ENCODE results near the gene CNOT3.
"Not testable (repeated sequence)": the region's sequence is repeated elsewhere in the genome, so short reads cannot be mapped to it uniquely, and the experiment has no call there.

Gene CNOT3

GRCh38 chr19:54173359-54173699 lies 35.8 kb downstream of the CNOT3 start:
- no peak for DNase-seq

DNA sequence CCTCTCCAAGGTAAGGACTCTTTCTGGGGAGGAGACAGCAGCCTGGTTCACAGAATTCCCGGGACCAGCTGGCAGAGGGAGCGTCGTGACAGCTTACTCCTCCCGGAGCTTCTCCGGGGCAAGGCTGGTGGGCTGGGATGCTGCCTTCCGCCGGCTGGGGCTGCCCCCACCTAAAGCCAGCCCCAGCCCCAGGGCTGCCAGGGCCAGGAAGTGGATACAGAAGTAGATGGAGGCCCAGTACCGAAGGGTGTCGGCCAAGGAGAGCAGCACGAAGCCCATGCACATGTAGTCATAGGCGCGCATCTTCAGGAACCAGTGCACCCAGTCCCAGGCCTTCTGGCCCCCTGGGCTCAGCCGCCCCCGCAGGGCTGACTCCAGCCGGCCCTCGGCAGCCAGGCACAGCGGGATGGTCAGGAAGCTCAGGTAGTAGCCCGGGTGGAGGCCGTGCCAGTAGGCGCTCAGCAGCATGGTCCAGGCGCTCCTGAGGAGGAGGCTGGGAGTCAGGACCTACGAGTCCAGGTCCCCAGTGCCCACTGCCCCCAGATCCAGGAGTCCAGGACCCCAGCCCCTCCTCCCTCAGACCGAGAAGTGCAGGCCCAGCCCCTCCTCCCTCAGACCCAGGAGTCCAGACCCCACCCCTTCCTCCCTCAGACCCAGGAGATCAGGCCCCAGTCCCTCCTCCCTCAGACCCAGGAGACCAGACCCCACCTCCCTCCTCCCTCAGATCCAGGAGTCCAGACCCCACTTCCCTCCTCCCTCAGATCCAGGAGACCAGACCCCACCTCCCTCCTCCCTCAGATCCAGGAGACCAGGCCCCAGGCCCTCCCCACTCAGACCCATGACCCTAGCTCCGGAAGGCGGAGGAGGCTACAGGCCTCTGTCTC lies 36.6 kb downstream of the CNOT3 start:
- no peak for DNase-seq

DNA sequence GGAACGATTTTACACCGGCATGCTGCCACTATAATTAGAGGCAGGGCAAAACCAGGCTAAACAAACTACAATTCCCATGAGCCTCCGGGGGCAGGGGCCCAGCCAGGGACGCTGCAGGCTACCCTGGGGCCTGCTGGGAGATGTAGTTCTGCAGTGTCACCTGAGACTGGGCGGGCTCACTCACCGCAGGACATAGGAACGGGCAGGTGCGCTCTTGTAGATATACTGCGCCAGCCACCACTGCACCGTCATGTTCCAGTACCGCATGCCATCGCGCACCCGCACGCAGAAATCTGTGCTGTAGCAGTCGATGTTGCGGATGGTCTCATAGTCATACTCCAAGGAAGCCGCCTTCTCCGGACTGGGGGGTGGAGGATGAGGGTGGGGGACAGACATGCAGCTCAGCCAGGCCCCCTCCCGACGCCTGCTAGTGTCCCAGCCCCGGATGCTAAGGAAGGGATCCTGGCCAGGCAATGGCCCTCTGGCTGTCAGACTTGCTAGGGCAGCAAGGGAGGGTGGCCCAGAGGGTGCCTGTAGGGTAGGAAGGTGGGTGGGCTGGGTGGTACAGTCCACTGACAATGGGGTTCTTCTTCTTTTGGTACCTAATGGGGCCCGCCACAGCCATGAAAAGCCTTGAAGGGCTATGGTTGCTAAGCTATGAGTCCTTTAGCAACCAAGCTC lies 41.2 kb downstream of the CNOT3 start:
- peak; percentile 64 for DNase-seq

DNA sequence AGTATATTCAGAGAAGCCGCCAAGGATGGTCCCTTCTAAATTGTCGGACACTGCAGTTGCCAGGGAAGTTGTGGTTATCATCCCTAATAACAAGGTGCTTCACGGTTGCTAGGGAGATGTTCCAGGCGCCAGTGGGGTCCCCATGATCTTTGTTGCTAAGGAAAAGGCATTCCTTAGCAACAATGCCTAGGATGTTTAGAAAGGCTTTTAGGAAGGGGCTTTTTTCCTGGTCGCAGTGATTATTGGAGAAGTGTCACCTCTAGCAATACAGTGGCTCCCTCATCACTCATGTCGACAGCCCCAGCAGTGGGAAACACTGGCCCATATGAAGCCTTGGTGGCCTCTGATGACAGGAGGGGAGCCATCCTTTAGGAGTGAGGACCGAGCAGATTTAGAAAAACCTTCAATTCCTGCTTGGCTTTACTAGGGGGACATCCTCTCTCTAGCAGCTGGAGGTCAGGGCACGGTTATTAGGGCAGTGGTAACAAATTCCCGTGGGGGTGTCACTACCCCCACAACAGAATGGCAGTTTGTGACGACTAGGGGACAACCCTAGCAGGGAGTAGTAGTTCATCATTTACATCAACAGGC lies 41.8 kb downstream of the CNOT3 start:
- DNase-seq = no peak

DNA sequence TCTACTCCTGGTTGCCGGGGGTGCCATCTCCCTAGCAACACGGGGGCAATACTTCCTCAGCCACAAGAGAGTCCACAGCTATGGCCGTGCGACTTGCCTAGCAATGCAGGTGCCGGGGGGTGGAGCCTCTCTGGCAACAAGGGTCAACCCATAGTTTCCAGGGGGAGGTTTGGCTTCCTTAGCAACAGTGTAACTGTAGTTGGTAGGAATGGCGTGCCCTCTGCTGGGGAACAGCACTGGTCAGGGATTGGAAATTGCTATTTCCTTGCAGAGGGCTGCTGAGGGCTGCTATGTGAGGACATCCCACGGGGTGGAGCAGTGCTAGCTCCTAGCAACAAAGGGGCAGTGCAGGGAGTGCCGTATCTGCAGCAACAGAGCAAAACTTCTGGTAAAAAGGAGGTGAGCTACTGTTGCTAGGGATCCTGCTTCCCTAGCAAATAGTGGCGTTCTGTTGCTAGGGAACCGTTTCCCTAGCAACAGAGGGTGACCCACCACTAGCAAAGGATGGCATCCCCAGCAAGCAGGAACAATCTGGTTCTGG lies 42.4 kb downstream of the CNOT3 start:
- DNase-seq = peak; percentile 44

GRCh38 chr19:54180691-54181091 lies 43.1 kb downstream of the CNOT3 start:
- DNase-seq = no peak

GRCh38 chr19:54181894-54182293 lies 44.3 kb downstream of the CNOT3 start:
- DNase-seq = not testable (repeated sequence)

DNA sequence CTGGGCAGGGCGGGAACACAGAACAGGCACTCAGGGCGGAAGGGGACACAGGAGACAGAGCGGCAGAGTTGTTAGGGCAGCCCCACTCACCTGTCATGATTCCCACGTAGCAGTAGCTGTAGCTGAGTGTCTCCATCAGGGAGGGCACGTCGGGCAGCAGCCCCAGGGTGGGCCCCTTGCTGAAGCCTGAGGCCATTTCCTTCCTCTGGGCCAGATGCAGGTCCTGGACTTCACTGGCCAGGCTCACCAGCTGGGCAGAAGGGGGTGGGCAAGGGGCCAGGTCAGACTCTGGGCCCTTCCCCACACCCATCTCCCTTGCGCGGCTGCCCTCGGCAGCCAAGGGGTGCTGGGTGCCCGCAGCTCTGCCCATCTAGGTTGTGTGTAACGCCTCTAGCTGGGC lies 45.9 kb downstream of the CNOT3 start:
- DNase-seq = no peak

GRCh38 chr19:54186351-54186750 lies 48.8 kb downstream of the CNOT3 start:
- DNase-seq = no peak

GRCh38 chr19:54186934-54187381 lies 49.4 kb downstream of the CNOT3 start:
- no peak for DNase-seq

DNA sequence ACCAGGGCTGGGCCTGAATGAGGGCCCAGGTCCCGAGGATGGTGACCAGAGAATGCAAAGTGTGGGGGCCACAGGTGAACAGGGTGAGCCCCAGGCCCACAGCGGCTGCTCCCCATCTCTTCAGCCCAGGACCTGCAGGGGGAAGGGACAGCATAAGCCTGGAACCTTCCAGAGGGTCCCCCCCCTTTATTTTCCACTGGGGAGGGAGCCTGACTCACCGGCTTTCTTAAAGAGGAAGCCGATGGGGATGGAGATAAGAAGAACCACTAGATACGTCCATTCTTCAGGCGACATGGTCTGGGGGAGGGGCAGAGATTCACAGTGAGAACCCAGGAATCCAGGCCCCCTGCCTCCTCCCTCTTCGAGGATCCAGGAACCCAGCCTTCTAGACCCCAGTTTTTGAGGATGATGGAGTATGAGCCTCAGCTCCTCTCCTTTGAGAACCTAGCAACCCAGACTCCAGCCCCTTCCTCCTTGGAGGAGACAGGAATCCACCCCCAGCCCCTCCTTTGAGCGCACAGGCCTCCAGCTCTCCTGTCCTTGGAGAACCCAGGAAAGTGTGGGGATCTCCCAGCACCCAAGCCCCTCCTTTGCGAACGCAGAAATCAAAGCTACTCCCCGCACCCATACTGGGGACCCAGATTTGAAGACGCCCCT lies 50.8 kb downstream of the CNOT3 start:
- no peak for DNase-seq

GRCh38 chr19:54189145-54189734 lies 51.7 kb downstream of the CNOT3 start, which contains the start of gene MBOAT7:
Gene MBOAT7 (minus strand): TSS chr19:54189580. CDS start chr19:54188508, 1,072 bp downstream.
- DNase-seq = no peak

GRCh38 chr19:54189735-54190502 lies 52.4 kb downstream of the CNOT3 start:
- DNase-seq = peak; percentile 98

DNA sequence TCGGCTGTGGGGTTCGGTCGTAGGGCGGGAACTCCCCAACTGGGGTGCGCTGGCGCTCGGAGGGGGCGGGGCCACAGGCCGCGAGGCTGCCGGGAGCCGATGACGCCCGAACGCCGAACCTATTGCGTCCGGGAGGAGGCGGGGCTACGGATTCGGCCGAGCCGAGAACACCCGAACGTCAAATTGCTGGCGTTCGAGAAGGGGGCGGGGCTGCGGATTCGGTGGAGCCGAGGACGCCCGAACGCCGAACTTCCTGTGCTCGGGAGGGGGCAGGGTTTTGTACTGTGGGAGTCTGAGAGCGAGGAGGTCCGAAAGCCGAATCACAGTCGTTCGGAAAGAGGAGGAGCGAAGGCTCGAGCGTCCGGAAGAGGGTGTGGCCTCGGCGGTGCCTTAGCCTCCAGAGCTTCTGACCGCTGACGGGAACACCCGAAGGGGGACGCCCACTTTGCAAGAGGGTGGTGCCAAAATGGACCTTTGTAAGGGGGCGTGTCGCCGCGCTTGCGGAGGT lies 53.0 kb downstream of the CNOT3 start:
- peak; percentile 100 for DNase-seq

DNA sequence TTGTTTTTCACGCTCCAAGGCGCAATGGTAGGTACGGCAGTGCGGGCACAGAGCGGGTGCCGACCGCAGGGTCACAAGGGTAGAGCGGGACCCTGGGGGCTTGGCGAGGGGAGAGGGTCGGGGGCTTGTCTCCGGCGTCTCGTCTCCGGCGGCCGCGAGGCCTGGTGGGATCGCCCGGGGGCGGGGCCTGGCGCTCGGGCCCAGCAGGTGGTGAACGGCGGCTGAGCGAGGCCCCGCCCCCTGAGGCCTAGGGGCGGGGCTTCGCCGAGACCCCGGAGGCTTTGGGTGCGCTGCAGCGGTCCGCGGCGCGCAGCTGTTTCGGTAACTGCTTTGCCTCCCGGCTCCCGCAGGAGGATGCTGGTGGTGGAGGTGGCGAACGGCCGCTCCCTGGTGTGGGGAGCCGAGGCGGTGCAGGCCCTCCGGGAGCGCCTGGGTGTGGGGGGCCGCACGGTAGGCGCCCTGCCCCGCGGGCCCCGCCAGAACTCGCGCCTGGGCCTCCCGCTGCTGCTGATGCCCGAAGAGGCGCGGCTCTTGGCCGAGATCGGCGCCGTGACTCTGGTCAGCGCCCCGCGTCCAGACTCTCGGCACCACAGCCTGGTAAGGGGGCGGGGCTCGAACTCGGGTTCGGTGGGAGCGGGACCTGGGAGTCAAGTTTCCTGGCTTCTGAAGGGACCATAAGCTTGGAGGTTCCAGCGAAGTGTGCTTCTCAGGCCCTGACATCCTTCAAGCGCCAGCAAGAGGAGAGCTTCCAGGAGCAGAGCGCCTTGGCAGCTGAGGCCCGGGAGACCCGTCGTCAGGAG lies 53.6 kb downstream of the CNOT3 start, which contains the start of gene TSEN34:
Gene TSEN34 (plus strand): TSS at position 298 of the 800 bp plus-strand sequence. CDS start 57 bp downstream, at position 355.
- peak; percentile 62 for DNase-seq

DNA sequence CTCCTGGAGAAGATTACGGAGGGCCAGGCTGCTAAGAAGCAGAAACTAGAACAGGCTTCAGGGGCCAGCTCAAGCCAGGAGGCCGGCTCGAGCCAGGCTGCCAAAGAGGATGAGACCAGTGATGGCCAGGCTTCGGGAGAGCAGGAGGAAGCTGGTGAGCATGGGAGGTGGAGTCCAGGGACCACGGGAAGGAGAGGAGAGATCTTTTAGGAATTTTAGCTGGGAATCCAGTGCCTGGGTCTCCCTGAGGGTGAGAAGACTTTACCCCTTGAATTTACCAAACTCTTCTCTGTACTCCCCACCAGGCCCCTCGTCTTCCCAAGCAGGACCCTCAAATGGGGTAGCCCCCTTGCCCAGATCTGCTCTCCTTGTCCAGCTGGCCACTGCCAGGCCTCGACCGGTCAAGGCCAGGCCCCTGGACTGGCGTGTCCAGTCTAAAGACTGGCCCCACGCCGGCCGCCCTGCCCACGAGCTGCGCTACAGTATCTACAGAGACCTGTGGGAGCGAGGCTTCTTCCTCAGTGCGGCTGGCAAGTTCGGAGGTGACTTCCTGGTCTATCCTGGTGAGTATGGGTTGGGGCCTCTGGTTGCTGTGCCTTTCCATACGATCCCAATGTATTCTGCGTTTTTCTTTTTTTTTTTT lies 54.4 kb downstream of the CNOT3 start:
- DNase-seq = no peak

- no peak for DNase-seq
These were observed 55.4 kb downstream of the CNOT3 start for GRCh38 chr19:54193011-54193410.

DNA sequence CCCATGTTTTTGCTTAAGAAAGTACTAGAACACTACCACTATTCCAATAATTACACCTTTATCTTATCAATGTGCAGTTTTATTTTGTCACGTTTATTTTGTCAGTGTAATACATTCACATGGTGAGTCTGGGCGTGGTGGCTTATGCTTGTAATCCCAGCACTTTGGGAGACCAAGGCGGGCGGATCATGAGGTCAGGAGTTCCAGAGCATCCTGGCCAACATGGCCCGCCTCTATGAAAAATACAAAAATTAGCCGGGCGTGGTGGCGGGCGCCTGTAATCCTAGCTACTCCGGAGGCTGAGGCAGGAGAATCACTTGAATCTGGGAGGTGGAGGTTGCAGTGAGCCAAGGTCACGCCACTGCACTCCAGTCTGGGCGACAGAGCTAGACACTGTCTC lies 56.9 kb downstream of the CNOT3 start:
- DNase-seq = not testable (repeated sequence)

- DNase-seq = no peak
These were observed 59.0 kb downstream of the CNOT3 start for GRCh38 chr19:54196536-54196935.

GRCh38 chr19:54197121-54197520 lies 59.6 kb downstream of the CNOT3 start:
- no peak for DNase-seq

Measured in NCI-H2107 (cell line).